ENCODE data around the gene TBXAS1. TPM values are rescaled to one million over a fixed set of nuclear protein-coding genes. Genes with fewer than 3 reads are reported as not detected.

The TBXAS1 gene
- total RNA-seq, 2 experiments from 2014 or later, result 0.86 TPM; not detected in 1

GRCh38 chr7:139985811-139986210, 156.7 kb downstream of the TBXAS1 start:
- no peak overlapping the region for H2AFZ ChIP-seq (ENCODE audit: low read length)
- H3K9me2 ChIP-seq (ENCODE audit: insufficient read depth, low read length), result no peaks in the 10 kb centered on the region
- no peak overlapping the region for H3K27ac ChIP-seq (ENCODE audit: low read depth, low read length, poor library complexity, severe bottlenecking)
- CTCF ChIA-PET (ENCODE audit: unreplicated experiment), result no interaction called here
- no peak for DNase-seq (ENCODE audit: low spot score)
- H3K36me3 ChIP-seq (ENCODE audit: insufficient read depth, low read length), result no peaks in the 10 kb centered on the region
- no TSS peak for BruUV-seq (replicated peaks)
- no peaks in the 10 kb centered on the region for H3K79me2 ChIP-seq (ENCODE audit: insufficient read depth, low read depth, low read length)
- intact Hi-C loops (cut with micrococcal nuclease; ENCODE audit: unreplicated experiment), result no loop called here
- TF ChIP-seq EZH2phosphoT487 (IDR thresholded peaks at IDR 0.05; ENCODE audit: borderline replicate concordance, low read depth, low read length) (no peak), CTCF (conservative IDR thresholded peaks at IDR 0.05; ENCODE audit: low read length) (no peak)
- POLR2A ChIA-PET, result no interaction called here
- peaks cover 18% of the 10 kb centered on the region for H3K4me1 ChIP-seq (ENCODE audit: insufficient read depth, low read length, poor library complexity, severe bottlenecking)
- H3K4me2 ChIP-seq (ENCODE audit: low read length), result no peak overlapping the region
- no peaks in the 10 kb centered on the region for H4K20me1 ChIP-seq (ENCODE audit: insufficient read depth, low read length)
- no peak overlapping the region for H3K4me3 ChIP-seq (ENCODE audit: low read depth, low read length, poor library complexity, severe bottlenecking)
- H3K9me3 ChIP-seq (ENCODE audit: low read length), result no peaks in the 10 kb centered on the region

- BruUV-seq (replicated peaks), result no TSS peak
- ChIA-PET POLR2A (interaction anchor here (0.5 to 1.0 kb wide), 6 partner anchors 19 to 359 kb away, joined by 3 to 5 read pairs (median 3); no protein-coding TSS in a partner anchor), CTCF (ENCODE audit: unreplicated experiment) (interaction anchor here (0.6 to 0.8 kb wide), 3 partner anchors 10 to 18 kb away, joined by 3 to 5 read pairs (median 3); no protein-coding TSS in a partner anchor)
- H3K4me3 ChIP-seq (ENCODE audit: low read depth, low read length, poor library complexity, severe bottlenecking), result no peak overlapping the region
- intact Hi-C loops (cut with micrococcal nuclease; ENCODE audit: unreplicated experiment), result no loop called here
- peaks cover 18% of the 10 kb centered on the region for H3K4me1 ChIP-seq (ENCODE audit: insufficient read depth, low read length, poor library complexity, severe bottlenecking)
- no peaks in the 10 kb centered on the region for H3K79me2 ChIP-seq (ENCODE audit: insufficient read depth, low read depth, low read length)
- H3K9me3 ChIP-seq (ENCODE audit: low read length), result no peaks in the 10 kb centered on the region
- DNase-seq (ENCODE audit: low spot score), result no peak
- no peak overlapping the region for H3K4me2 ChIP-seq (ENCODE audit: low read length)
- H3K36me3 ChIP-seq (ENCODE audit: insufficient read depth, low read length), result no peaks in the 10 kb centered on the region
- H2AFZ ChIP-seq (ENCODE audit: low read length), result no peak overlapping the region
- no peak for TF ChIP-seq EZH2phosphoT487 (IDR thresholded peaks at IDR 0.05; ENCODE audit: borderline replicate concordance, low read depth, low read length)
- TF ChIP-seq CTCF (conservative IDR thresholded peaks at IDR 0.05; ENCODE audit: low read length), result peak; percentile 66
- no peak overlapping the region for H3K27ac ChIP-seq (ENCODE audit: low read depth, low read length, poor library complexity, severe bottlenecking)
- H4K20me1 ChIP-seq (ENCODE audit: insufficient read depth, low read length), result no peaks in the 10 kb centered on the region
- H3K9me2 ChIP-seq (ENCODE audit: insufficient read depth, low read length), result no peaks in the 10 kb centered on the region
Measured at GRCh38 chr7:139987691-139988516, 158.8 kb downstream of the TBXAS1 start.
